ENCODE measurements around the gene ADGRF3. TPM values are rescaled to one million over a fixed set of nuclear protein-coding genes. Genes with fewer than 3 reads are reported as not detected.
"Not testable (repeated sequence)": the region's sequence is repeated elsewhere in the genome, so short reads cannot be mapped to it uniquely, and the experiment has no call there.

The ADGRF3 gene
- total RNA-seq, 8 experiments from 2014 or later: 0.36 to 2.4 (median 1.4) TPM

GRCh38 chr2:26363958-26364357 lies 17.4 kb upstream of the ADGRF3 start:
- in situ Hi-C loops (cut with MboI; ENCODE audit: low pct_unique_long_range_greater_than_20kb in 2 of 9, low sequenced_read_pairs in 9 of 9, unreplicated experiment in 9 of 9): no loop called here
- no peak for ATAC-seq (replicated peaks in 6 of 8)
- Histone ChIP-seq H3K4me1 (replicated peaks in 1 of 2) (no peaks in the 10 kb centered on the region), H3K27ac (no peak overlapping the region), H3K4me3 (no peak overlapping the region)
- WGBS, 10 experiments: 50 to 100% (median 92%) methylated on average over 1 to 3 of the region's 3 CpGs; no CpG with 5 or more reads in 1 of the 10 experiments

DNA sequence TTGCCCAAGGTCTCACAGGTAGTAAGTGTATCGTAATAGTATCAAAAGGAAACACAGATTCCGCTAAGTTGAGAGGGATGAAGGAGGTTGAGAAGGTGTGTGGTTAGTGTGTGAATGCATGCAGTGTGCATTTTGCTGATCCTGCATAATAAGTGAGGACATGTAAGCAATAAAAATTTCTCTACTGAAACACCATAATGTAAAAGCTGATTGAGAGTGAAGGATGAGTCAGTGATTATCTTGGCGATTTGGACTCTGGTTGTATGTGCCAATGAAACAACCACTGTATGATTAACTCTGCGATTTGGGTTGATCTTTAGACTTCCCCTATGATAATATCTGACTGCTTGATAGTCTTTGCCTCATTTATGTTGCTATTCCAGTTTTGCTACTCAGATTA lies 16.7 kb upstream of the ADGRF3 start:
- WGBS, 10 experiments: 67 to 100% (median 94%) methylated on average over 1 to 4 of the region's 4 CpGs; no CpG with 5 or more reads in 3 of the 10 experiments
- Histone ChIP-seq H3K4me1 (replicated peaks in 1 of 2) (no peaks in the 10 kb centered on the region), H3K4me3 (no peak overlapping the region), H3K27ac (no peak overlapping the region)
- ATAC-seq (replicated peaks in 6 of 8): peak in 1 of 8 experiments; percentile 21
- in situ Hi-C loops (cut with MboI; ENCODE audit: low pct_unique_long_range_greater_than_20kb in 2 of 9, low sequenced_read_pairs in 9 of 9, unreplicated experiment in 9 of 9): no loop called here

DNA sequence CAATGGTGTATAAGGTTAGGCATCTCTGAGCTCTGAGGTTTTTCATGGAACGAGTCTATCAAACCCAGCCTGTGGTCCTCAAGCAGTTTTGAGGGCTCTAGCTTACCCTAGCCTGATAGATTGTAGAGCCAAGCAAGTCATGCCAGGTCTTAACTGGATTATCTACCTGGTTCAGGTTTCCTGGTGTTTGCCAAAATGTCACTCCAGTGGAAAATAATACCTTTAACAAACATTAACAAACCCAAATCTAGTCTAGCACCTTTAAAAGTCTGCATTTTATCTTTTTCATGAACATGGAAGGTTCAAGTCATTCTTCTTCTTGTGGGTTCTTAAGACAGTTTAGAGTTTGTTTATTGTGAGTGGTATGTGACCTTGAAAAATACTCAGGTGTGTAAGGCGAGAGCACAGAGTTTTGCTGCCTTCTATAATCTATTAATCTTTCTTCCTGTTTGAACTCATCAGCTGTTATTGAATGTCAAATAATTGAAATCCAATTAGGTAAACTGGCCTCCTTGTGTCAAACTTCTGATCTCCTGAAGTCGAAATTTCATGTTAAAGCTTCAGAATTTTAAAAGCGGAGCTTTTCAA lies 13.4 kb upstream of the ADGRF3 start:
- H3K4me1 ChIP-seq (replicated peaks in 1 of 2): no peaks in the 10 kb centered on the region
- H3K4me3 ChIP-seq: no peak overlapping the region
- no peak for ATAC-seq (replicated peaks in 6 of 8)
- in situ Hi-C loops (cut with MboI; ENCODE audit: low pct_unique_long_range_greater_than_20kb in 2 of 9, low sequenced_read_pairs in 9 of 9, unreplicated experiment in 9 of 9): no loop called here
- 60 to 100% (median 89%) methylated on average over 2 to 4 of the region's 4 CpGs; no CpG with 5 or more reads in 1 of the 10 experiments for WGBS, 10 experiments
- no peak overlapping the region for H3K27ac ChIP-seq

DNA sequence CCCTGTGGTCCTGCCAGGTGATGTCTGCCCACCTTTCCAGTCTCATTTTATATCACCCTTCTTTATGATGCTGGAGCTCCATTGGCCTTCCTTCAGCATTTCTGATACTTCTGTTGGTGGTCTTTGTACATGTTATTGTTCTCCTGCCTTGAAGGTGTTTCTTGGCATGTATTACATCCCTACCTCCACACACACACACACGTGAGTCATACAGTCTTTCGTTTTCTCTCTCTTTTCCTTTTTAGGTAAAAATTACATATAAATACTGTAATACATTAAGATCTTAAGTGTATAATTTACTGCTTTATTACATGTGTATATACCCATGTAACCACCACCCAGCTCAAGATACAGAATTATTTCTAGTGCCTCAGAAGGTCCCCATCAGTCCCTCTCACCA lies 10.2 kb upstream of the ADGRF3 start:
- H3K27ac ChIP-seq: no peak overlapping the region
- H3K4me3 ChIP-seq: no peak overlapping the region
- ATAC-seq (replicated peaks in 6 of 8): no peak
- in situ Hi-C loops (cut with MboI; ENCODE audit: low pct_unique_long_range_greater_than_20kb in 2 of 9, low sequenced_read_pairs in 9 of 9, unreplicated experiment in 9 of 9): no loop called here
- 60 to 100% (median 89%) methylated on average over 1 to 2 of the region's 2 CpGs; no CpG with 5 or more reads in 2 of the 10 experiments for WGBS, 10 experiments
- no peaks in the 10 kb centered on the region for H3K4me1 ChIP-seq (replicated peaks in 1 of 2)

- Histone ChIP-seq H3K4me3 (no peak overlapping the region), H3K4me1 (replicated peaks in 1 of 2) (no peaks in the 10 kb centered on the region), H3K27ac (no peak overlapping the region)
- 88 to 100% (median 96%) methylated on average over 1 to 2 of the region's 2 CpGs; no CpG with 5 or more reads in 4 of the 10 experiments for WGBS, 10 experiments
- in situ Hi-C loops (cut with MboI; ENCODE audit: low pct_unique_long_range_greater_than_20kb in 2 of 9, low sequenced_read_pairs in 9 of 9, unreplicated experiment in 9 of 9): no loop called here
- ATAC-seq (replicated peaks in 6 of 8): no peak
These were observed 9.5 kb upstream of the ADGRF3 start for GRCh38 chr2:26356111-26356510.

GRCh38 chr2:26355038-26355995 lies 8.7 kb upstream of the ADGRF3 start:
- Histone ChIP-seq H3K4me3 (no peak overlapping the region), H3K27ac (no peak overlapping the region)
- WGBS, 10 experiments: 8 to 87% (median 68%) methylated on average over 2 to 7 of the region's 9 CpGs

DNA sequence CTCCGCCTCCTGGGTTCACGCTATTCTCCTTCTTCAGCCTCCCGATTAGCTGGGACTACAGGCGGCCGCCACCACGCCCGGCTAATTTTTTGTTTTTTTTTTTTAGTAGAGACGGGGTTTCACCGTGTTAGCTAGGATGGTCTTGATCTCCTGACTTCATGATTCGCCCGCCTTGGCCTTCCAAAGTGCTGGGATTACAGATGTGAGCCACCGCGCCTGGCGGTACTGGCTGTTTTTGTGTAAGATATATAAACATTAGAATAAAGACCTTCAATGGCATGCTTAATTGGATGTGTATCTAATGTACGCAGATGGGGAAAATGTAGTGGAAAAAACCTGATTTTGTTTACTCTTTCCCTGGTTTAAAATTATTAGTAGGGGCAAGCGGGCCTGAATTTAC lies 7.9 kb upstream of the ADGRF3 start:
- H3K4me1 ChIP-seq (replicated peaks in 1 of 2); in situ Hi-C loops (cut with MboI; ENCODE audit: low pct_unique_long_range_greater_than_20kb in 2 of 9, low sequenced_read_pairs in 9 of 9, unreplicated experiment in 9 of 9); H3K27ac ChIP-seq; H3K4me3 ChIP-seq; ATAC-seq (replicated peaks in 6 of 8): not testable (repeated sequence)
- WGBS, 10 experiments: 85 to 99% (median 96%) methylated on average over 3 to 16 of the region's 16 CpGs; no CpG with 5 or more reads in 1 of the 10 experiments

More at GRCh38 chr2:26355038-26355995, 8.7 kb upstream of the ADGRF3 start:
- no peaks in the 10 kb centered on the region for H3K4me1 ChIP-seq (replicated peaks in 1 of 2)
- peak; percentile 28 to 98 (median 80) for ATAC-seq (replicated peaks in 6 of 8)
- in situ Hi-C loops (cut with MboI; ENCODE audit: low pct_unique_long_range_greater_than_20kb in 2 of 9, low sequenced_read_pairs in 9 of 9, unreplicated experiment in 9 of 9): no loop called here

GRCh38 chr2:26352892-26353291 lies 6.3 kb upstream of the ADGRF3 start:
- peak in 2 of 8 experiments; percentile 6 to 7 for ATAC-seq (replicated peaks in 6 of 8)
- 22 to 92% (median 55%) methylated on average over 1 of the region's 1 CpG; no CpG with 5 or more reads in 4 of the 10 experiments for WGBS, 10 experiments
- Histone ChIP-seq H3K27ac (no peak overlapping the region), H3K4me3 (no peak overlapping the region), H3K4me1 (replicated peaks in 1 of 2) (peaks cover 0 to 5% of the 10 kb centered on the region in 2 donors)
- in situ Hi-C loops (cut with MboI; ENCODE audit: low pct_unique_long_range_greater_than_20kb in 2 of 9, low sequenced_read_pairs in 9 of 9, unreplicated experiment in 9 of 9): no loop called here

DNA sequence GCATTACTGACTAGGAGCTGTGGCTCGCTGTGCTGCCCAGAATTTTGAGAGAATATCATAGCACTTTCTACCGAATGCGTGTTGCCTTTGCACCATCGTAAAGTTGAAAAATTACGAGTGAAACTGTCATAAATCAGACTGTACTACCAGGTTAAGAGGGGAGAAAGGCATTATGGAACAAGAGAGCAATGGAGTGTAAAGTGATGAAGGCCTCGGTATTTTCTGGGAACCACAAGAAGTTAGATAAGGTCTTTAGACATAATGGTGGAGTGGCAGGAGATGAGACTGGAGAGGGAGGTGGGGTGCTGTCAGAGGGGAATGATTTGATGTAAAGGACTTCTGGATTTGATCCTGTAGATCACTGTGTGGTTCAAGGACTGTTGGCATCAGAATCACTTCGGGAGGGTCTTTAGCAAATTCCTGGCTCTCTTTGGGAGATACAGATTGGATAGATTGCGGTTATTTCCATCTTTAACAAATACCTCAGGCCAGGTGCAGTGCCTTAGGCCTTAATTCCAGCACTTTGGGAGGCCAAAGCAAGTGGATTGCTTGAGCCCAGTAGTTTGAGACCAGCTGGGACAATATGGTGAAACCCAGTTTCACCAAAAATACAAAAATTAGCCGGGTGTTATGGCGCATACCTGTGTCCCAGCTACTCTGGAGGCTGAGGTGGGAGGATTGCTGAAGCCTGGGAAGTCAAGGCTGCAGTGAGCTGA lies 4.9 kb upstream of the ADGRF3 start:
- Histone ChIP-seq H3K4me1 (replicated peaks in 1 of 2) (peaks cover 8 to 12% of the 10 kb centered on the region in 2 donors), H3K4me3 (no peak overlapping the region), H3K27ac (no peak overlapping the region)
- in situ Hi-C loops (cut with MboI; ENCODE audit: low pct_unique_long_range_greater_than_20kb in 2 of 9, low sequenced_read_pairs in 9 of 9, unreplicated experiment in 9 of 9): no loop called here
- WGBS, 10 experiments: 75 to 100% (median 92%) methylated on average over 1 to 7 of the region's 10 CpGs
- ATAC-seq (replicated peaks in 6 of 8): no peak

DNA sequence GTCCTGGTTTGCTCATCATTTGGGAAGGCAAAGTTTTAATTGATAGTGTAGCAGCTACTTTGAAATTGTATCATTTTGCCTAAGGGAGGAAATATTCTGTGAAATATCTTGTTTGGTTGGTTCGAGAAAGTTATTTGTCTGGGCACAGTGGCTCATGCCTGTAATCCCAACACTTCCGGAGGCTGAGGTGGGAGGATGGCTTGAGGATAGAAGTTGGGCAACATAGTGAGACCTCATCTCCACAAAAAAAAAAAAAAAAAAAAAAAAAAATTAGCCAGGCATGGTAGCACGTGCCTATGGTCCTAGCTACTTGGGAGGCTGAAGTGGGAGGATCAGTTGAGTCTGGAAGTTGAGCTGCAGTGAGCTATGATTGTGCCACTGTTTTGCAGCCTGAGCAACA lies 3.1 kb upstream of the ADGRF3 start:
- H3K4me1 ChIP-seq (replicated peaks in 1 of 2): peaks cover 8 to 13% of the 10 kb centered on the region in 2 donors
- H3K4me3 ChIP-seq: no peak overlapping the region
- H3K27ac ChIP-seq: no peak overlapping the region
- WGBS, 10 experiments: 65 to 100% (median 87%) methylated on average over 1 to 3 of the region's 3 CpGs; no CpG with 5 or more reads in 2 of the 10 experiments
- no peak for ATAC-seq (replicated peaks in 6 of 8)
- in situ Hi-C loops (cut with MboI; ENCODE audit: low pct_unique_long_range_greater_than_20kb in 2 of 9, low sequenced_read_pairs in 9 of 9, unreplicated experiment in 9 of 9): no loop called here

GRCh38 chr2:26347286-26347865 lies 787 bp upstream of the ADGRF3 start:
- in situ Hi-C loops (cut with MboI; ENCODE audit: low pct_unique_long_range_greater_than_20kb in 2 of 9, low sequenced_read_pairs in 9 of 9, unreplicated experiment in 9 of 9): no loop called here
- peaks cover 15 to 20% of the 10 kb centered on the region in 2 donors for H3K4me1 ChIP-seq (replicated peaks in 1 of 2)
- H3K27ac ChIP-seq: peak overlapping the region in 1 of 2 donors; percentile 66
- no peak for ATAC-seq (replicated peaks in 6 of 8)
- peak overlapping the region; percentile 54 to 71 (median 64) for H3K4me3 ChIP-seq
- WGBS, 10 experiments: 10 to 64% (median 19%) methylated on average over 1 to 5 of the region's 5 CpGs; no CpG with 5 or more reads in 1 of the 10 experiments

- 0 to 9% (median 0%) methylated on average over 2 to 9 of the region's 80 CpGs; no CpG with 5 or more reads in 1 of the 10 experiments for WGBS, 10 experiments
- Histone ChIP-seq H3K4me1 (replicated peaks in 1 of 2) (peaks cover 15 to 20% of the 10 kb centered on the region in 2 donors), H3K4me3 (peak within 1 kb of the TSS; percentile 60 to 71 (median 64)), H3K27ac (peak within 1 kb of the TSS; percentile 82 to 88)
- peak; percentile 93 to 97 (median 96) for ATAC-seq (replicated peaks in 6 of 8)
- in situ Hi-C loops (cut with MboI; ENCODE audit: low pct_unique_long_range_greater_than_20kb in 2 of 9, low sequenced_read_pairs in 9 of 9, unreplicated experiment in 9 of 9): no loop called here
These were observed 790 bp downstream of the ADGRF3 start, which contains the start of gene SELENOI for GRCh38 chr2:26345545-26346453. TSS of gene SELENOI (plus strand) at chr2:26346143. CDS start at chr2:26346233, 90 bp downstream.
